ENCODE results near the gene SELENOS. TPM values are rescaled to one million over a fixed set of nuclear protein-coding genes. Genes with fewer than 3 reads are reported as not detected.
A peak's percentile ranks its signal among the peaks of the same experiment; 100 is the strongest.

SELENOS gene
- total RNA-seq, 4 donors from 2014 or later: 39.8 to 88.3 (median 50.2) TPM

GRCh38 chr15:101264911-101265641 is 12.2 kb downstream of the SELENOS start:
- H3K4me1 ChIP-seq: peaks cover 20% of the 10 kb centered on the region
- peak in 1 of 2 donors; percentile 69 for DNase-seq (ENCODE audit: low spot score in 2 of 2)
- no peak overlapping the region for H3K4me3 ChIP-seq
- WGBS: 85% methylated on average over 10 of the region's 17 CpGs
- peaks cover 12% of the 10 kb centered on the region for H3K36me3 ChIP-seq
- H3K27ac ChIP-seq: peak overlapping the region; percentile 11
- no peak for TF ChIP-seq EP300 (IDR thresholded peaks at IDR 0.05)
- TF ChIP-seq POLR2A (IDR thresholded peaks at IDR 0.05): no peak
- no peak for TF ChIP-seq POLR2AphosphoS5 (IDR thresholded peaks at IDR 0.05)
- TF ChIP-seq CTCF (IDR thresholded peaks at IDR 0.05): no peak
- no peaks in the 10 kb centered on the region for H3K9me3 ChIP-seq
- H3K27me3 ChIP-seq: no peaks in the 10 kb centered on the region

GRCh38 chr15:101264011-101264410 is 13.3 kb downstream of the SELENOS start:
- DNase-seq (ENCODE audit: low spot score in 2 of 2): no peak
- H3K27ac ChIP-seq: no peak overlapping the region
- TF ChIP-seq EP300 (IDR thresholded peaks at IDR 0.05) (no peak), CTCF (IDR thresholded peaks at IDR 0.05) (no peak), POLR2A (IDR thresholded peaks at IDR 0.05) (no peak), POLR2AphosphoS5 (IDR thresholded peaks at IDR 0.05) (no peak)
- H3K27me3 ChIP-seq: no peaks in the 10 kb centered on the region
- no peaks in the 10 kb centered on the region for H3K9me3 ChIP-seq
- H3K4me3 ChIP-seq: no peak overlapping the region
- peaks cover 1% of the 10 kb centered on the region for H3K36me3 ChIP-seq
- 91% methylated on average over 4 of the region's 4 CpGs for WGBS
- peaks cover 20% of the 10 kb centered on the region for H3K4me1 ChIP-seq

GRCh38 chr15:101262551-101262950 is 14.7 kb downstream of the SELENOS start:
- 81% methylated on average over 4 of the region's 4 CpGs for WGBS
- Histone ChIP-seq H3K27me3 (no peaks in the 10 kb centered on the region), H3K4me1 (peaks cover 20% of the 10 kb centered on the region), H3K36me3 (no peaks in the 10 kb centered on the region), H3K27ac (no peak overlapping the region), H3K4me3 (no peak overlapping the region), H3K9me3 (no peaks in the 10 kb centered on the region)
- TF ChIP-seq POLR2A (IDR thresholded peaks at IDR 0.05): no peak
- no peak for TF ChIP-seq EP300 (IDR thresholded peaks at IDR 0.05)
- no peak for TF ChIP-seq POLR2AphosphoS5 (IDR thresholded peaks at IDR 0.05)
- TF ChIP-seq CTCF (IDR thresholded peaks at IDR 0.05): no peak
- DNase-seq (ENCODE audit: low spot score in 2 of 2): no peak

- H3K9me3 ChIP-seq: no peaks in the 10 kb centered on the region
- H3K27ac ChIP-seq: no peak overlapping the region
- 32% methylated on average over 8 of the region's 11 CpGs for WGBS
- no peak for DNase-seq (ENCODE audit: low spot score in 2 of 2)
- H3K4me1 ChIP-seq: no peaks in the 10 kb centered on the region
- no peak overlapping the region for H3K4me3 ChIP-seq
- no peaks in the 10 kb centered on the region for H3K36me3 ChIP-seq
- TF ChIP-seq CTCF (IDR thresholded peaks at IDR 0.05) (peak; percentile 69 to 89), POLR2AphosphoS5 (IDR thresholded peaks at IDR 0.05) (no peak), EP300 (IDR thresholded peaks at IDR 0.05) (no peak)
- H3K27me3 ChIP-seq: no peaks in the 10 kb centered on the region
These were observed 18.8 kb downstream of the SELENOS start for GRCh38 chr15:101258238-101259144.

- Histone ChIP-seq H3K4me1 (peaks cover 10% of the 10 kb centered on the region), H3K27me3 (no peaks in the 10 kb centered on the region), H3K9me3 (no peaks in the 10 kb centered on the region), H3K27ac (no peak overlapping the region), H3K4me3 (no peak overlapping the region), H3K36me3 (no peaks in the 10 kb centered on the region)
- TF ChIP-seq POLR2A (IDR thresholded peaks at IDR 0.05) (no peak), CTCF (IDR thresholded peaks at IDR 0.05) (no peak), POLR2AphosphoS5 (IDR thresholded peaks at IDR 0.05) (no peak), EP300 (IDR thresholded peaks at IDR 0.05) (no peak)
- 88% methylated on average over 6 of the region's 6 CpGs for WGBS
- no peak for DNase-seq (ENCODE audit: low spot score in 2 of 2)
These were observed 20.5 kb downstream of the SELENOS start for GRCh38 chr15:101256757-101257156.

All from suprapubic skin (tissue), 4 donors.